A549 treated with dexamethasone at 1 μM for 4 hours (cell line): Measurements from ENCODE around the gene KDM4C. TPM values are rescaled to one million over a fixed set of nuclear protein-coding genes. Genes with fewer than 3 reads are reported as not detected.

Source experiments
- total RNA-seq: library from RNA; stranded (reverse); fragments of 200-300 nt; extraction: Qiagen RNA extraction; gene quantifications from 5 replicates; pipeline ENCODE4 v1.2.3, GENCODE V29; 2022

Gene KDM4C
- total RNA-seq = 7.2 to 9.5 TPM (median 9.0 TPM) in 5 replicates

GRCh38 chr9:6757456-6758247, at the start of gene KDM4C:
Gene KDM4C, plus strand, starts transcription at chr9:6757973. Its CDS starts 35,016 bp downstream, at chr9:6792989.

Other genes starting within 250 kb of the KDM4C start
- gene GLDC, start 112.2 kb upstream of the KDM4C start, total RNA-seq = 12.0 to 14.9 TPM (median 13.9 TPM) in 5 replicates